Stimulated activated CD8-positive, alpha-beta memory T cell treated with anti-CD3 and anti-CD28 coated beads, Interleukin-12 subunit alpha, Interleukin-12 subunit beta, amount 100 ng/mL, for 24 hours (primary cell): ENCODE data around the gene IL17B.
"Not testable (repeated sequence)": the region's sequence is repeated elsewhere in the genome, so short reads cannot be mapped to it uniquely, and the experiment has no call there.

Experiments used
- DNase-seq: peaks from one replicate; pipeline ENCODE4 v3.0.0-alpha.2; 2020; ENCODE audit errors: extremely low read depth

IL17B gene

GRCh38 chr5:149400304-149400703 lies 21.2 kb upstream of the IL17B start:
- no peak for DNase-seq

GRCh38 chr5:149399775-149400174 lies 20.7 kb upstream of the IL17B start:
- DNase-seq = no peak

- not testable (repeated sequence) for DNase-seq
Observed at GRCh38 chr5:149398747-149399266, 19.7 kb upstream of the IL17B start.

- no peak for DNase-seq
Observed at GRCh38 chr5:149397530-149397929, 18.4 kb upstream of the IL17B start.

- not testable (repeated sequence) for DNase-seq
Observed at GRCh38 chr5:149394996-149395395, 15.9 kb upstream of the IL17B start.

GRCh38 chr5:149392718-149393117 lies 13.6 kb upstream of the IL17B start:
- no peak for DNase-seq

- no peak for DNase-seq
Observed at GRCh38 chr5:149391524-149391923, 12.4 kb upstream of the IL17B start.

GRCh38 chr5:149391076-149391475 lies 12.0 kb upstream of the IL17B start:
- not testable (repeated sequence) for DNase-seq

GRCh38 chr5:149389552-149390495 lies 10.7 kb upstream of the IL17B start:
- no peak for DNase-seq

GRCh38 chr5:149388498-149389190 lies 9.6 kb upstream of the IL17B start:
- no peak for DNase-seq

- no peak for DNase-seq
Observed at GRCh38 chr5:149387982-149388381, 8.9 kb upstream of the IL17B start.

GRCh38 chr5:149387081-149387631 lies 8.1 kb upstream of the IL17B start:
- no peak for DNase-seq

- no peak for DNase-seq
Observed at GRCh38 chr5:149386166-149386565, 7.1 kb upstream of the IL17B start.

- no peak for DNase-seq
Observed at GRCh38 chr5:149383399-149383798, 4.3 kb upstream of the IL17B start.

- no peak for DNase-seq
Observed at GRCh38 chr5:149382517-149383220, 3.6 kb upstream of the IL17B start.

- DNase-seq = no peak
Observed at GRCh38 chr5:149381986-149382338, 2.9 kb upstream of the IL17B start.

GRCh38 chr5:149381261-149381985 lies 2.3 kb upstream of the IL17B start:
- no peak for DNase-seq

- DNase-seq = no peak
Observed at GRCh38 chr5:149380466-149381121, 1.5 kb upstream of the IL17B start.

- no peak for DNase-seq
Observed at GRCh38 chr5:149379818-149380374, 804 bp upstream of the IL17B start.

GRCh38 chr5:149378241-149378820 lies 761 bp downstream of the IL17B start:
- no peak for DNase-seq
